Caco-2 (cell line): ENCODE data around the gene ROBO1. TPM values are rescaled to one million over a fixed set of nuclear protein-coding genes. Genes with fewer than 3 reads are reported as not detected.

Source experiments
- BruUV-seq: library from RNA; stranded (reverse); fragments of 400-500 nt; replicated peaks from 2 replicates; lab custom pipeline; 2021; lab: Mats Ljungman, UMichigan
- CTCF ChIA-PET: fragments of 300-600 bp; sonication (Branson Sonifier 250); formaldehyde crosslinking; loops from one replicate; lab custom pipeline; 2022; ENCODE audit warnings: antibody characterized with exemption; lab: Charles Lee
- POLR2A ChIA-PET: fragments of 300-600 bp; sonication (Branson Sonifier 250); formaldehyde crosslinking; loops from one replicate; lab custom pipeline; 2022; ENCODE audit warnings: antibody characterized with exemption; lab: Charles Lee
- DNase-seq, 2 experiments: peaks; one replicate each; pipeline versions ENCODE4 v3.0.0 to v3.0.0-alpha.2; 2020 to 2022
- H3K27me3 ChIP-seq: replicated peaks from 2 replicates; pipeline ENCODE4 v1.6.0; 2011; ENCODE audit warnings: low read length; ENCODE audit not compliant: control insufficient read depth, insufficient read depth
- H3K36me3 ChIP-seq: 2 replicates; pipeline ENCODE4 v1.5.1; 2011; ENCODE audit warnings: low read length; ENCODE audit not compliant: control insufficient read depth, insufficient read depth
- H3K4me1 ChIP-seq: fragments of 250-450 bp; sonication (Bioruptor Pico); 2 replicates; pipeline ENCODE4 v1.5.1; 2020; ENCODE audit warnings: mild to moderate bottlenecking
- H3K4me3 ChIP-seq: 2 replicates; pipeline ENCODE4 v1.5.1; 2011; ENCODE audit warnings: low read depth, mild to moderate bottlenecking, control low read depth, low read length
- H3K9me3 ChIP-seq: fragments of 250-450 bp; sonication (Bioruptor Pico); 2 replicates; pipeline ENCODE4 v1.5.1; 2020; ENCODE audit warnings: mild to moderate bottlenecking, moderate library complexity
- H3K27ac Mint-ChIP-seq: one replicate; pipeline ENCODE4 v1.8.0; 2022; ENCODE audit warnings: mixed read lengths; ENCODE audit not compliant: unreplicated experiment
- H3K27me3 Mint-ChIP-seq: one replicate; pipeline ENCODE4 v1.8.0; 2022; ENCODE audit warnings: mixed read lengths; ENCODE audit not compliant: insufficient read depth, unreplicated experiment
- H3K36me3 Mint-ChIP-seq: one replicate; pipeline ENCODE4 v1.8.0; 2022; ENCODE audit warnings: mild to moderate bottlenecking, mixed read lengths; ENCODE audit not compliant: insufficient read depth, unreplicated experiment
- H3K4me1 Mint-ChIP-seq: one replicate; pipeline ENCODE4 v1.8.0; 2022; ENCODE audit warnings: low read depth, mixed read lengths; ENCODE audit not compliant: unreplicated experiment
- H3K4me3 Mint-ChIP-seq: one replicate; pipeline ENCODE4 v1.8.0; 2022; ENCODE audit warnings: mild to moderate bottlenecking, moderate library complexity, mixed read lengths; ENCODE audit not compliant: unreplicated experiment
- H3K9me3 Mint-ChIP-seq: one replicate; pipeline ENCODE4 v1.8.0; 2022; ENCODE audit warnings: mixed read lengths; ENCODE audit not compliant: unreplicated experiment
- intact Hi-C: fragments of 100-400 bp; cut with micrococcal nuclease; formaldehyde crosslinking; loops from one replicate; pipeline ENCODE4 v1.10.0; 2022; ENCODE audit not compliant: unreplicated experiment
- total RNA-seq: library from RNA; stranded (reverse); gene quantifications from 2 replicates; pipeline ENCODE4 v1.2.3, GENCODE V29; 2022
- TF ChIP-seq, protein P1 (sequence below), 2 experiments: fragments of 200-600 bp in 1 of 2; IDR thresholded peaks; 1 replicate in 1 of 2; 2 replicates in 1 of 2; pipeline versions ENCODE4 v1.5.1 to v1.8.0; 2011 to 2022; ENCODE audit warnings: antibody characterized with exemption in 1 of 2, control low read depth in 1 of 2, inconsistent platforms in 1 of 2, low read depth in 1 of 2, low read length in 1 of 2, mild to moderate bottlenecking in 1 of 2, moderate library complexity in 1 of 2; ENCODE audit not compliant: insufficient read depth in 1 of 2, severe bottlenecking in 1 of 2, unreplicated experiment in 1 of 2

Gene ROBO1
- total RNA-seq, 1 experiment from 2014 or later = 1.8 TPM

- DNase-seq = no peak
- POLR2A ChIA-PET = no interaction called here
- Histone ChIP-seq H3K9me3 (no peaks in the 10 kb centered on the region), H3K4me1 (no peaks in the 10 kb centered on the region), H3K36me3 (no peaks in the 10 kb centered on the region), H3K4me3 (no peak overlapping the region), H3K27me3 (no peaks in the 10 kb centered on the region)
- CTCF ChIA-PET = no interaction called here
- TF ChIP-seq, protein P1, sequence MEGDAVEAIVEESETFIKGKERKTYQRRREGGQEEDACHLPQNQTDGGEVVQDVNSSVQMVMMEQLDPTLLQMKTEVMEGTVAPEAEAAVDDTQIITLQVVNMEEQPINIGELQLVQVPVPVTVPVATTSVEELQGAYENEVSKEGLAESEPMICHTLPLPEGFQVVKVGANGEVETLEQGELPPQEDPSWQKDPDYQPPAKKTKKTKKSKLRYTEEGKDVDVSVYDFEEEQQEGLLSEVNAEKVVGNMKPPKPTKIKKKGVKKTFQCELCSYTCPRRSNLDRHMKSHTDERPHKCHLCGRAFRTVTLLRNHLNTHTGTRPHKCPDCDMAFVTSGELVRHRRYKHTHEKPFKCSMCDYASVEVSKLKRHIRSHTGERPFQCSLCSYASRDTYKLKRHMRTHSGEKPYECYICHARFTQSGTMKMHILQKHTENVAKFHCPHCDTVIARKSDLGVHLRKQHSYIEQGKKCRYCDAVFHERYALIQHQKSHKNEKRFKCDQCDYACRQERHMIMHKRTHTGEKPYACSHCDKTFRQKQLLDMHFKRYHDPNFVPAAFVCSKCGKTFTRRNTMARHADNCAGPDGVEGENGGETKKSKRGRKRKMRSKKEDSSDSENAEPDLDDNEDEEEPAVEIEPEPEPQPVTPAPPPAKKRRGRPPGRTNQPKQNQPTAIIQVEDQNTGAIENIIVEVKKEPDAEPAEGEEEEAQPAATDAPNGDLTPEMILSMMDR (IDR thresholded peaks at IDR 0.05; ENCODE audit: insufficient read depth in 1 of 2, low read depth in 1 of 2, low read length in 1 of 2, severe bottlenecking in 1 of 2, unreplicated experiment in 1 of 2) = no peak
- Mint-ChIP-seq H3K36me3 (no peaks in the 10 kb centered on the region), H3K9me3 (no peaks in the 10 kb centered on the region), H3K4me3 (no peak overlapping the region), H3K27me3 (peaks cover 2% of the 10 kb centered on the region), H3K27ac (no peak overlapping the region), H3K4me1 (no peaks in the 10 kb centered on the region)
- no TSS peak for BruUV-seq
- intact Hi-C loops = no loop called here
Observed at GRCh38 chr3:78610462-78611125, 1157.2 kb downstream of the ROBO1 start.

DNA sequence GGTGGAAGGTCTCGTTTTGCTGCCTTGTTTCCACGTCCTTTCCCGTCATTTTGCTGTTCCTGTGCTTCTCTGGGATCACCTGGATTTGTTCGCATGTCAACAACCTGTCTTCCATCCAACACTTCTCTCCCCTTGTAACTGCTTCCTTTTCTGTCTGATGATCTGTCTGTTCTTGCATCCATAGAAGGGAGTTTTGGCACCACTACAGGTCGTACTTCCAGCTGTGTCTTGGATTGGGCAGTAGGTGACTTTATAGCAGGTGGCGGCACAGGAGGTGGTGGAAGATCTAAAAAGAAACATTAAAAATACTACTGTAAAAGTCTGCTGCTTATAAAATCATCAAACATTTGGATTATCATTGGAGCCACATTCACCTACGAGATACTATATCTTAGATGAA lies 1161.0 kb downstream of the ROBO1 start:
- no peak overlapping the region for H3K4me3 Mint-ChIP-seq
- CTCF ChIA-PET = no interaction called here

DNA sequence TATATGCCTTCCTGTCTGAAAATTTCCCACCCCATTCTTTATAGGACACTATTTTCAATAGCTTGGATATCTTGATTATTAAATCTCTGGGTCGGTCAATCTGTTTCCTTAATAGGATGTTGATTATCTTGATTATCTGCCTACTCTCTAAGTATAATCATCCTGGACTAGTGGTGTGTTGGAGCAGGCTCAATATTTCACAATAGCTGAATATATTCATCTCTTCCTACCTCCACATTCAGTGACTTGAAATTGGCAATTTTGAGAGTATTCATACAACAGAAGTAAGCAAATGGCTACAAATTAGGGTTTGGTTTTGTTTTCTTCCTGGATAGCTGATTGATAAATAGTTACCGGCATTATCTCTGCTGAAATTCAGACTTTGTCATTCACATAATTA lies 1162.6 kb downstream of the ROBO1 start:
- Histone ChIP-seq H3K9me3 (no peaks in the 10 kb centered on the region), H3K36me3 (no peaks in the 10 kb centered on the region), H3K27me3 (no peaks in the 10 kb centered on the region), H3K4me3 (no peak overlapping the region), H3K4me1 (no peaks in the 10 kb centered on the region)
- Mint-ChIP-seq H3K4me1 (no peaks in the 10 kb centered on the region), H3K27me3 (no peaks in the 10 kb centered on the region), H3K27ac (no peak overlapping the region), H3K4me3 (no peak overlapping the region), H3K9me3 (no peaks in the 10 kb centered on the region), H3K36me3 (no peaks in the 10 kb centered on the region)
- CTCF ChIA-PET = no interaction called here
- POLR2A ChIA-PET = no interaction called here
- no TSS peak for BruUV-seq
- no peak for DNase-seq
- intact Hi-C loops = no loop called here
- TF ChIP-seq, protein P1 (IDR thresholded peaks at IDR 0.05; ENCODE audit: insufficient read depth in 1 of 2, low read depth in 1 of 2, low read length in 1 of 2, severe bottlenecking in 1 of 2, unreplicated experiment in 1 of 2) = no peak

More for the DNA sequence above, 1161.0 kb downstream of the ROBO1 start:
- Mint-ChIP-seq H3K9me3 (no peaks in the 10 kb centered on the region), H3K27ac (no peak overlapping the region), H3K36me3 (no peaks in the 10 kb centered on the region), H3K27me3 (no peaks in the 10 kb centered on the region), H3K4me1 (no peaks in the 10 kb centered on the region)
- Histone ChIP-seq H3K4me3 (no peak overlapping the region), H3K9me3 (no peaks in the 10 kb centered on the region), H3K36me3 (no peaks in the 10 kb centered on the region), H3K4me1 (no peaks in the 10 kb centered on the region), H3K27me3 (no peaks in the 10 kb centered on the region)
- TF ChIP-seq, protein P1 (IDR thresholded peaks at IDR 0.05; ENCODE audit: insufficient read depth in 1 of 2, low read depth in 1 of 2, low read length in 1 of 2, severe bottlenecking in 1 of 2, unreplicated experiment in 1 of 2) = no peak
- intact Hi-C loops = no loop called here
- DNase-seq = no peak
- BruUV-seq = no TSS peak
- POLR2A ChIA-PET = no interaction called here
